ENCODE data around the gene AIP. TPM values are rescaled to one million over a fixed set of nuclear protein-coding genes. Genes with fewer than 3 reads are reported as not detected.

AIP gene
- total RNA-seq, 2 experiments from 2014 or later: 115 to 117 TPM

DNA sequence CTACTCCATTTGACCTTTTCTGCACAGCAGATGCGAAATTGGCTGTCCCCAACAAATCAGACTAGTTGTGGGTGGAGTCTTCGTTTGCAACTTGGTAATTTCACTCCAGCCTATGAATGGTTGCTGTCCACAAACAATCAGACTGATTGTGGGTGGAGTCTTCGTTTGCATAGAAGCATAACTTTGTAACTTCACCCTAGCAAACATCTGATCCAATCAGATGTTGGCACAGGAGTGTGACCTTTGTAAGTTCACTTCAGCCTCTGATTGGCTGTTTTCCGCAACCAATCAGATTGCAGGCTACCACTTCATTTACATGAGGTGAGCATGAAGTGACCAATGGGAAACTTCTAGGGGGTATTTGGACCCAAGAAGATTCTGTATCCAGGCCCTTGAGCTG, 56.7 kb downstream of the AIP start:
- H3K4me3 Mint-ChIP-seq: no peak overlapping the region
- H3K9me3 ChIP-seq (ENCODE audit: control insufficient read depth in 1 of 2, insufficient read depth in 1 of 2, low read length in 2 of 2): peaks cover 0 to 3% of the 10 kb centered on the region in 2 experiments
- no peaks in the 10 kb centered on the region for H3K27me3 ChIP-seq (ENCODE audit: control insufficient read depth in 1 of 2, insufficient read depth in 2 of 2, low read length in 2 of 2)
- H3K4me3 ChIP-seq (ENCODE audit: low read length): no peak overlapping the region
- TF ChIP-seq, protein P1, sequence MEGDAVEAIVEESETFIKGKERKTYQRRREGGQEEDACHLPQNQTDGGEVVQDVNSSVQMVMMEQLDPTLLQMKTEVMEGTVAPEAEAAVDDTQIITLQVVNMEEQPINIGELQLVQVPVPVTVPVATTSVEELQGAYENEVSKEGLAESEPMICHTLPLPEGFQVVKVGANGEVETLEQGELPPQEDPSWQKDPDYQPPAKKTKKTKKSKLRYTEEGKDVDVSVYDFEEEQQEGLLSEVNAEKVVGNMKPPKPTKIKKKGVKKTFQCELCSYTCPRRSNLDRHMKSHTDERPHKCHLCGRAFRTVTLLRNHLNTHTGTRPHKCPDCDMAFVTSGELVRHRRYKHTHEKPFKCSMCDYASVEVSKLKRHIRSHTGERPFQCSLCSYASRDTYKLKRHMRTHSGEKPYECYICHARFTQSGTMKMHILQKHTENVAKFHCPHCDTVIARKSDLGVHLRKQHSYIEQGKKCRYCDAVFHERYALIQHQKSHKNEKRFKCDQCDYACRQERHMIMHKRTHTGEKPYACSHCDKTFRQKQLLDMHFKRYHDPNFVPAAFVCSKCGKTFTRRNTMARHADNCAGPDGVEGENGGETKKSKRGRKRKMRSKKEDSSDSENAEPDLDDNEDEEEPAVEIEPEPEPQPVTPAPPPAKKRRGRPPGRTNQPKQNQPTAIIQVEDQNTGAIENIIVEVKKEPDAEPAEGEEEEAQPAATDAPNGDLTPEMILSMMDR (IDR thresholded peaks at IDR 0.05): no peak
- no peaks in the 10 kb centered on the region for H3K36me3 ChIP-seq (ENCODE audit: insufficient read depth, low read length)
- H3K4me1 ChIP-seq (ENCODE audit: insufficient read depth, low read length): no peaks in the 10 kb centered on the region
- no peak overlapping the region for H3K27ac ChIP-seq (ENCODE audit: low read depth in 1 of 2, low read length in 2 of 2)
- ChIA-PET CTCF (no interaction called here), POLR2A (no interaction called here)
- DNase-seq: no peak
- intact Hi-C loops (cut with DNase I, micrococcal nuclease): loop anchor here in 1 of 2 experiments (5.0 kb wide), 1 partner anchor 1142 kb away; no protein-coding TSS in a partner anchor
- H3K4me1 Mint-ChIP-seq (ENCODE audit: low read depth): no peaks in the 10 kb centered on the region
- H3K9me3 Mint-ChIP-seq: no peaks in the 10 kb centered on the region
- no peaks in the 10 kb centered on the region for H3K36me3 Mint-ChIP-seq (ENCODE audit: low read depth)
- no peak overlapping the region for H3K27ac Mint-ChIP-seq
- no peak for ATAC-seq (ENCODE audit: poor library complexity)
- no peaks in the 10 kb centered on the region for H3K27me3 Mint-ChIP-seq

Small RNA genes within 50 kb of the gene (microRNA-seq; reads per million reads assigned to microRNA genes)
- 1.2 reads per million for gene MIR6752 (ENCODE audit: borderline microRNAs expressed, borderline replicate concordance)

Other genes starting within 250 kb of the AIP start
- gene GRK2, start 216.6 kb upstream of the AIP start, total RNA-seq: 100 to 1,000 TPM; 309 to 325 TPM
- gene ANKRD13D, start 193.7 kb upstream of the AIP start, total RNA-seq: 100 to 1,000 TPM; 160 to 161 TPM
- gene SSH3, start 179.5 kb upstream of the AIP start, total RNA-seq: 1 to 10 TPM; 8.5 to 8.8 TPM
- gene POLD4, start 129.5 kb upstream of the AIP start, total RNA-seq: 10 to 100 TPM; 31.7 to 39.5 TPM
- gene CLCF1, start 109.4 kb upstream of the AIP start, total RNA-seq: 1 to 10 TPM; 6.0 to 6.9 TPM
- gene RAD9A, start 91.0 kb upstream of the AIP start, total RNA-seq: 10 to 100 TPM; 19.3 to 20.3 TPM
- 10 to 100 TPM; 42.0 to 45.5 TPM for gene PPP1CA, start 81.2 kb upstream of the AIP start, total RNA-seq
- 100 to 1,000 TPM; 205 to 212 TPM for gene TBC1D10C, start 78.9 kb upstream of the AIP start, total RNA-seq
- gene CARNS1, start 67.3 kb upstream of the AIP start, total RNA-seq: 1 to 10 TPM; 9.9 to 10.0 TPM
- 10 to 100 TPM; 69.3 to 72.0 TPM for gene RPS6KB2, start 54.5 kb upstream of the AIP start, total RNA-seq
- gene PTPRCAP, start 45.3 kb upstream of the AIP start, total RNA-seq: 100 to 1,000 TPM; 129 to 134 TPM
- 10 to 100 TPM; 25.8 to 30.2 TPM for gene CORO1B, start 39.5 kb upstream of the AIP start, total RNA-seq
- gene GPR152, start 30.3 kb upstream of the AIP start, total RNA-seq: not detected
- gene CABP4, start 27.7 kb upstream of the AIP start, total RNA-seq: 1 to 10 TPM; 7.5 to 8.5 TPM
- 10 to 100 TPM; 49.9 to 52.4 TPM for gene TMEM134, start 13.8 kb upstream of the AIP start, total RNA-seq
- 10 to 100 TPM; 90.0 to 94.8 TPM for gene PITPNM1, start 22.3 kb downstream of the AIP start, total RNA-seq
- gene CDK2AP2, start 25.1 kb downstream of the AIP start, total RNA-seq: 10 to 100 TPM; 19.5 to 22.0 TPM
- not detected for gene CABP2, start 40.4 kb downstream of the AIP start, total RNA-seq
- 10 to 100 TPM; 60.1 to 62.8 TPM for gene GSTP1, start 100.8 kb downstream of the AIP start, total RNA-seq
- gene NDUFV1, start 123.9 kb downstream of the AIP start, total RNA-seq: 100 to 1,000 TPM; 223 to 224 TPM
- gene NUDT8, start 146.9 kb downstream of the AIP start, total RNA-seq: 1 to 10 TPM in 1 of 2 experiments, under 1 TPM in 1; 0.92 to 1.4 TPM
- not detected for gene TBX10, start 156.7 kb downstream of the AIP start, total RNA-seq
- under 1 TPM; 0.30 to 0.36 TPM for gene ACY3, start 167.7 kb downstream of the AIP start, total RNA-seq
- gene ALDH3B2, start 191.6 kb downstream of the AIP start, total RNA-seq: not detected